Left ventricle myocardium superior (tissue), 1 donor: ENCODE measurements around the gene UPK2. TPM values are rescaled to one million over a fixed set of nuclear protein-coding genes. Genes with fewer than 3 reads are reported as not detected.

Experiments used
- ATAC-seq: fragments of 200-7000 bp; cut with Tn5 transposase; one replicate; pipeline ENCODE4 v1.9.1; 2020; ENCODE audit warnings: mild to moderate bottlenecking, moderate library complexity
- DNase-seq: peaks from one replicate; pipeline ENCODE4 v3.0.0-alpha.2; 2020
- intact Hi-C: fragments of 100-400 bp; cut with micrococcal nuclease; formaldehyde crosslinking; loops from one replicate; pipeline ENCODE4 v1.11.0; 2022
- total RNA-seq: library from RNA; stranded (reverse); fragmentation: NEBNext Ultra II Directional; extraction: Animal tissue kit (Norgen Biotek cat#: 25700); gene quantifications from one replicate; pipeline ENCODE4 v1.2.1, GENCODE V29; 2021
- donor health status: DM: no; HTN: yes; CAD: no; lungs with severe emphysema.

UPK2 gene
- total RNA-seq, 1 donor from 2014 or later = not detected

DNA sequence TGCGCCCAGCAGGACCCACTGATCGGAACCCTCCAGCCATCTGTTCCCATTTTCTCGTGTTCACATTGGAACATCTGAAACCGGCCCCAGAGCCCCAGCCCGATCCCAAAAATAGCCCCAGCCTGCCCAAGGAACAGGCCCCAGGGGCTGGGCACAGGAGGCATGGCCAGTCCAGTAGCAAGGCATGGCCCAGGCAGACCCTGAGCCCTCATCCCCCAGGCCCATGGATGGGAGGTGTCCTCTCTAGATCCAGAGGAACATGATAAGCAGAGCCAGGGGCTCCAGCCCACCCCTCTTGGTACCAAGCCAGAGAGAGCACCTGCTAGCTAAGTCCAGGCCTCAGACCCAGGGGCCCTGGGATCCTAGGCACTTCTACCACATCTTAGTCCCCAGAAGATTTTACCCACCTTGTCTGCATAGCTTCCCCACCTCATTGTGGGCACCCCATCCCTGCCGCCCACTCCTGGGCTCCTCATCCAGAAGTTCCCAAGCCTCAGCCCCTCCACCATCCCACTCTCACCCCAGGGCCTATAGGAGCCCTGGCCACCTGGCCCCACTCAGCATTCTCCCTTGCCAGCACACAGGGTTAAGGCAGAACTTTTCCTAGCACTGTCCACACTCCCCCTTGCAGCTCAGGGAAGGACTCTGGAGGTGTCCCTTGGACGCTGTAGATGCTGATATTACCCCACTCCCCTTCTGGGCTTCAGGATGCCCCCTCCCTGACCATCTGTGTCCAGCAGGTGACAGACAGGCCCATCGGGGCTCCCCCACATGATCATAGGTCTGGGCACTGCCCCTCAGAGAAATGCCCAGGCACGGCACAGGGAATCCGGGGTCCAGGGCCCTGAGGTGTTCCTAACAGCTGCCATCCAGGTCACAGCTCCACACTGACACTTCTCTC is 39.9 kb upstream of the UPK2 start:
- intact Hi-C loops = no loop called here
- ATAC-seq = no peak
- DNase-seq = no peak

- ATAC-seq (peak; percentile 28), DNase-seq (peak; percentile 80)
- intact Hi-C loops = no loop called here
Measured at GRCh38 chr11:118916842-118917388, 39.2 kb upstream of the UPK2 start.

GRCh38 chr11:118917481-118918127 is 38.5 kb upstream of the UPK2 start:
- intact Hi-C loops = no loop called here
- ATAC-seq = peak; percentile 38
- DNase-seq = peak; percentile 78

- ATAC-seq = peak; percentile 11
- intact Hi-C loops = no loop called here
- DNase-seq = peak; percentile 82
Measured at GRCh38 chr11:118918128-118918685, 37.9 kb upstream of the UPK2 start.

DNA sequence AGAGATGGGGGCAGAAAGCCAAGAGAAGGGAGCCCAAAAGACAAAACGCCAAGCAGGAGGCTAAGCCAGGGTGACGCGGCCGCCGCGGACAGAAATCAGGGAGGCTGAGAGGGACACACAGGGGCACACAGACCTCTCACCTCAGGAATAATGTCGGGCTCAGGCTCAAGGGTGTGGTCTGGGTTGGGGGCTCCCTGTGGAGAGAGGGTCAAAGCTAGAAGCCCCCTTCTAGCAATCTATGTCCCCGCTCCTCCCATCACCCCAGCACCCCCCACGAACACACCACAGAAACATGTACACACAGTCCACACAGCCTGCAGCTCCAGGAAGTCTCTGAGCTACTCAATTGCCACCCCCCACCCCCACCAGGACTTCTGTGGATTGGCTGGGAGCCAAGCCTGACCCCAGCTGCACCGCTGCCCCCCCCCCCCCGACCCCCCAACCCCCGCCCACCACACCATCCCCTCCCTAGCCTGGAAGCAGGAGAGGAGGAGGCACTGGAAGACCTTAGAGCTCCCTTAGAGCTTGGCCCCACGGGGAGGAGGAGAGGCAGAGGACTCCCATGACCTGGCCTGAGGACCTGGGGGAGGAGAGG is 37.3 kb upstream of the UPK2 start:
- DNase-seq (peak; percentile 63), ATAC-seq (no peak)
- intact Hi-C loops = no loop called here

- DNase-seq (peak; percentile 72), ATAC-seq (peak; percentile 3)
- intact Hi-C loops = no loop called here
Measured at GRCh38 chr11:118921121-118921928, 34.8 kb upstream of the UPK2 start.

DNA sequence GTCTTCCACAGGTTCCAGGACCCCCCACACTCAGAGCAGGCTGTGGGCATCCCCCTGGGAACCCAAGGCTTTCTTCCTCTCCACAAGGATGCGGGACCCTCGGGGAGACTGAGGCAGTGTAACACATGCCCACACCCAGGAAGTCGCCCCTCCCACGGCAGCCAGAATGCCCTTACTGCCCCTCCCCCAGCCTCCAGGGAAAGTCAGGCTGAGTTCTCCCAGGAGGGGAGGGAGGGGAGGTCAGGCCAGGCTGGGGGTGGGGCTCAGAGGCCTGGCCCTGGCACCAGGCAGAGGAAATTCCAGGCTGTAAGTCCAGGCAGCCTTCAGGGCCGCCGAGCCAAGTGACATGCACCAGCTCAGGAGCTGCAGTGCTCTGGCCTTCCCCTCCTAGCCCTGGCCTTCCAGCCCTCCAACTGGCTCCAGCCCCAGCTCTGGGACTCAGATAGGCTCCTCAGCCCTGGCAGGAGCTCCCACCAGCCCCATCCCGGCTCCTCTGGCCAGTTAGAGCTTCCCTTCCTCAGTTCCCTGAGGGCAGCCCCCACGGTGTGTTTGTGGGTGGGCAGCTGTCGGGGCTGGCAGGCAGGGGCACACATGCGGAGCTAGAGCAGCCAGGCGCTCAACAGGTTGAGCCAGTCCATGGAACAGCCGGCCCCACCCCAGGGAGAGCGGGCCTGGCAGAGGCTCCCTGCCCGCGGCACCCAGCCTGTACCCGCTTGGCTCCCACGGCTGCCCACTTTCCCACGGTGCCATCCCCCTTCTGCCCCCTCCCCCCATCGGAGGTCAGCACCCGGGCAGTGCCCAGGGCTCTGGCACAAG is 34.0 kb upstream of the UPK2 start:
- peak; percentile 93 for DNase-seq
- intact Hi-C loops = no loop called here

DNA sequence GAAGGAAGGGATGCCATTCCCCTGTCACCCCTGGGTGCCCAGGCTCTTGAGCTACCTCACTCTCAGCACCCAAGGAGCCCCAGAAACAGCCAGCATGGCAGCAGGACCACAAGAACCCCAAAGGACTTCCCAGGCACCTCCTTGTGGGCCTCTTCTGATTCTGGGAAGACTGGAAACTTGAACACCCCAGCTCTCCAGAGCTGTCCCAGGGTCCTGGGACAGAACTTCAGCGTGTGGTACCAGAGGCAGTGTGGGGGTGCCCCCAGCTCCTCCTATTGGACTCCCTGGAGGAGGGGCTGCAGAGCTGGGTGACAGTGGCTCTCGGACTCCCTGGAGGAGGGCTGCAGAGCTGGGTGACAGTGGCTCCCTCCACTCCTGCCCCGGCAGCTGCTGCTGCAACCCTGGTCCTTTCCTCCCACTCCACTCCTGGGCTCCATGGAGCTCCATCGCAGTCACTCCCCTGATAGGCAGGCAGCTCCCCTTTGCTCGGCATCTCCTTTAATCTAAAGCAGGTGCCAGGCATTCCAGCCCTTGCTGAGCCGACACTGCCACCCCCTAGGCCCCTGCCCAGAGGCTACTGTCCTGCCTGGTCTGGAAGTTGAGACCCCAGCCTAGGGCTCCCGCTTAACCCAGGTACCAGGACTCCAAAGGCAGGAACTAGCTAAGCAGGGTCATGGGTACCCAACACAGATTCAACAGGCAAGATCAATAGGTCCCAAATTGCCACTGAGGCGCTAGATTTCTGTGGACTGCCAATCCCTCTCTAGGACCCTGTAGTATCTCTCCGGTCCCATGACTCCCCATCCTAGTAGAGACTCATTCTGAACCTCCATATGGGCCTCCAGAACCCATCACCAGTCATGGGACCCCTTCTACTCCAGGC is 33.1 kb upstream of the UPK2 start:
- no peak for DNase-seq
- ATAC-seq = no peak
- intact Hi-C loops = no loop called here

More for the DNA sequence above, 34.0 kb upstream of the UPK2 start:
- ATAC-seq = peak; percentile 70

DNA sequence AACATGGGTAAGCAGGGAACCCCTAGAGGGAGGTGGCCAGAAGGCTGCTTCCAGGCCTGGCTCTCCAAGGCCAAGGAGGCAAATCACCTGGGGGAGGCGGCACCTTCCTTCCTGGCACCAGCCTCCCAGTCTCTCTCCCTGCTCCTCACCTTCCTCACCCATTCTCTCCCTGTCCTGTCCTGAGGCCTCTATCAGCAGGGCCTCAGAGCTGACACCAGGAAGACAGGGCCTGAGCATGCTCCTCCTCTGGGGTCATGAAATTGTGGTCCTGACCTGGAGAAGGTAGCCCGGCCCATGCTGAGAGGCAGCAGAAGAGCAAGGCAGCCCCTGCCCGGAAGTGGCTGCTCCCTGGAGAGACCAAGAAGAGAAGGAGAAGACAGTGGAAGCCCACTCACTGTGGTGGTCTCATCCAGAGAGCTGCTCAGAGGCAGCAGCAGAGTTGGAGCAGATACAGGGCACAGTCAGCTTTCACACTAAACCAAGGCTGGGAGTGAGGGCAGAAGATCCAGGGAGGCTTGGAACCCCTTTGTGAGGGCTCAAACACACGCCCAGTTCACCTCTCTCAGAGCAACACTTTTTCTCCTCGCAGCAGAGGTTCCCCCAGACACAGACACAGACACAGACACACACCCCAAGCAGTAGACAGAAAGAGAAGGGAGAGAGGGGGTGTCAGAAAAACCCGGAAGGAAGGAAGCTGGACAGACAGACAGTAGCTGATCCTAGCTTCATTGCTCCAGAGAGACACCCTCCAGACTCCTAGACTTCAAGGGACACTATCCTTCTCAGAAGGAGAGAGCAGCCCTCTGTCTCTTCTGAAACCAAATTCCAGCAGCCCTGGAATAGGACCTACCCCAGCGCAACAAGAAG is 32.1 kb upstream of the UPK2 start:
- no peak for ATAC-seq
- intact Hi-C loops = no loop called here
- DNase-seq = peak; percentile 37

DNA sequence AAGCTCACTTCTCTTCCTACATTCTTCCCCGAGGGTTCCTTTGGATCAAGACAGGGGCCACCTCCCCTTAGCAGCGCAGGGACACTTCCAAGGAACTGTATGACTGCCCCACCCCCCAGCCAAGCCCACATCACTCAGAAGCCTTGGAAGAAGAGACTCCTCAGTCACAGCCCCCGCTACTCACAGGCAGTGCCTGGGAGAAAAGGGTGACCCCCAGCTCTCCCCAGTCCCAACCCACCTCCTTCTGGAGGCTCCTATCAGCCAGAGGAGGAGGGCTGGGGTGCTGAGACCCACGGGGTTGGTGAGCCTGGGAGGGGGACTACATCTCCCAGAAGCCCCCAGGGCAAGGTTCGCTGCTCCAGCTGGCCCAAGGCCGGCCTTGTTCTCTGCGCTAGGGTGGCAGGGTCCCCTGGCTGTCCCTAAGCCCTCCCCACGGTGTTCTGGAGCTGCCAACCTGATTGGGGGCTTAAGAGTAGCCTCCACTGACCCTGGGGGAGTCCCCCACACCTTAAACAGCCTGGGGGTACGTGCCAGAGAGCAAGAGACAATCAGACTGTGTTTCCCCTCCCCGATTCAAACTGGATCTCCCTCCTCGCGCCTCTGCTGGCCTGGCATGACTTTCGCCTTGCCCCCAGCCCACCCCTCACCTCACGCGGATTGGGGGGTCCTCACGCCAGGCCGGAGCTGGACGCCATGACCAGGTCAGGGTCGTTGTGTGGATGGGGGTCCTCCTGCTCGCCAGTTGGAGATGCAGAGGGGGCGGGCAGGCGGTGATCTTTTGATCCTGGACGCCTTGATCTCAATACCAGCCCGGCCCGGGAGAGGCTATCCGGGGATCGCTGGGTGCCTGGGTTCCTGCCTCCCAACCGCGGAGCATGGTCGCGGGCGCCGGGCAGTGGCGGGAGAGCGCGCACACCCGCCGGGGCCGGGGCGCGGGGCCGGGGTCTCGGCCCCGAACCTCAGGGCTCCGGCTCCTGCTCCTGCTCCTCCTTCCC is 31.2 kb upstream of the UPK2 start:
- intact Hi-C loops = no loop called here
- DNase-seq = peak; percentile 69
- ATAC-seq = no peak

DNA sequence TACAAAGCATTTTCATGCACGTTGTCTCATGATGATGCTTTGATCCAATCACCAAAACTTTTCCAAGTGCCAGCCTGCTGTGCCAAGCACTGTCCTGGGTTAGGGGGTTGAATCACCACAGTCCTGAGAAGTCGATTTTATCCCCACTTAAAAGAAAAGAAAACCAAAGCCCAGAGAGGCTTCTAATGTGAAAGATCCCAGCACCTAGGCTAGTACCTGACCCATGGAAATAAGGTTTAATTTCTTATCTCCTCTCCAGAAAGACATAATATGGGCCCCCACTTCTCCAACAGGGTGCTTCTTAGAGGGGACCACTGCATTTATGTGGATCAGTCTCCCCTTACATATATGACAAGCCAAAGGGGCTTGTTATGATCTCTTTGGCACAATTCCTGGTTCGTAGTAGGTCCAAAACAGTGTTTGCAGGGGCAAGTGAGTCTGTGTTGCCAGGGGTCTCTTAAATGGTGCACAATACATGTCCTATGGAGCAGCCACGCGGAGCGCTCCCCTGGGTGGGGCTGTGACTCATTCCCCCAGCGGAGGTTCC is 28.5 kb upstream of the UPK2 start:
- no peak for ATAC-seq
- intact Hi-C loops = no loop called here

DNA sequence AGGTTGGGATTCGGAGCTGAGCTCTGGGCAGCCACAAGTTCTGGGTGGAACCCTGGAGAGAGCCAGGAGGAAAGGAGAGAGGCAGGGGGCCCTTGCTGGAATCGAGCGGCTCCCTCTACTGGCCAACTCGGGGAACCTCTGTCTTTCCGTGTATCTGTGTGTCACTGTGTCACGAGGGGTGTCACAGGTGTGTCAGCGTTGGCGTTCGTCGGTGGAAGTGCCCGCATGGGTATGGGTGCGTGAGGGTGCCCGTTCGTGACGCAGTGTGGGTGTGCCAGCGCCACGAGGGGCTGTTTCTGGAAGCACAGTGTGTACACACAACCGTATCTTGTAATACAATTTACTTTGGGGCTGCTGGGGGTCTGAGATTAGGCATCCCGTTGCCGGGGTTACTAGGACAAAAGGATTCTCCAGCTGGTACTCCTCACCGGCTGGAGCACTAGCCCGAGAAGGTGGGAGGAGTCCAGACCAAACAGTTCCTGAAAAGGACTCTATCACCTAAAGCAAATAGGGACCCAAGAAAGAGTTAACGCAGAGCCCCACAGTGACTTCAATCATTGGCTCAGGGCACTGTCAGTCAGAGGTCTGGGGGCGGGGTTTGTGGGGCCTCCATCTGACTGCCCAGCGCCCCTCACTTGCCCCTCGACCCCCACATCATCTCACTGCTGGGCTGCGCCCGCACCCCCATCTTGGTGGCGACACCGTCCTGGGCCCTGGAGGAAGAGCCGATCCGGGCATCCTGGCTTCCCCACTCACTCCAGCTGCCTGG is 27.8 kb upstream of the UPK2 start:
- intact Hi-C loops = no loop called here
- ATAC-seq = peak; percentile 73
- DNase-seq = peak; percentile 90

More for the DNA sequence above, 28.5 kb upstream of the UPK2 start:
- DNase-seq = no peak

DNA sequence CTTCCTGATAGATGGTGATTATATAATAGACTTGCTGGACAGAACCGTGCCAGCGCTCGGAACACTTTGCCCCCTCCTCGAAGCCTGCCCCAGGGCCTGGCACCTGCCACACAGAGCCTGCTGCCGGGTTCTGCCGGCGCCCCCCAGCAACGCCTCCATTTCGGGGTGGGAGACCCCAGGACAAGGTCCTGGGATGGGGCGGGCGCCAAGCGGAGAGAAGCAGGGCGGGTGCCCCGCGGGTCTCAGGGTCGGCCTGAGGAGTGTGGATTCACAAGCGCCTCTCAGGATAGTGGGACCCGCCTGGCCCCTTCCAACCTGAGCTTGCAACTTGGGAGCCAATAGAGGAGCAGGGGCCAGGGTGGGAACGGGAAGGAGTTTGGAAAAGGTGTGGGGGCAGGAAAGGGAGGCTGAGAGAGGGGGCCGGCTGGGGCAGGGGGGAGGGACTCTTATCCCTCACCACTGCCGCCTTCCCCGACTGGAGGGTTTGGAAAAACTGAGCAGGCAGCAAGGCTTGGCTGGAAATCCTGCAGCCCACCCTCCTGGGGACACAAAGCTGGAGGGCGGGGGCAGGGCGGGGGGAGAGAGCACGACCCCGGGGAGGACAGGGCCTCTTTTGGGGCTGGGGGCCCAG is 27.1 kb upstream of the UPK2 start:
- peak; percentile 62 for ATAC-seq
- intact Hi-C loops = no loop called here
- no peak for DNase-seq
